BJ (cell line): ENCODE data around the gene TGM2. TPM values are rescaled to one million over a fixed set of nuclear protein-coding genes. Genes with fewer than 3 reads are reported as not detected.

Experiments used
- CTCF ChIA-PET: fragments of 350-600 bp; formaldehyde crosslinking; extraction: SDS; loops from one replicate; lab custom pipeline; 2021; ENCODE audit warnings: antibody characterized with exemption, inconsistent platforms; lab: Yijun Ruan, JAX
- POLR2A ChIA-PET: fragments of 300-600 bp; sonication (Branson Sonifier 250); formaldehyde crosslinking; extraction: SDS; loops from one replicate; lab custom pipeline; 2021; ENCODE audit warnings: antibody characterized with exemption; lab: Charles Lee
- DNase-seq: peaks from one replicate; pipeline ENCODE4 v3.0.0-alpha.2; 2011; ENCODE audit warnings: low read depth
- H3K27me3 ChIP-seq: 2 replicates; pipeline ENCODE4 v1.6.0; 2011; ENCODE audit warnings: low read length; ENCODE audit not compliant: control insufficient read depth, insufficient read depth
- H3K36me3 ChIP-seq: 2 replicates; pipeline ENCODE4 v1.5.1; 2011; ENCODE audit warnings: low read length; ENCODE audit not compliant: control insufficient read depth, insufficient read depth
- H3K4me3 ChIP-seq: 2 replicates; pipeline ENCODE4 v1.5.1; 2011; ENCODE audit warnings: low read depth, mild to moderate bottlenecking, control low read depth, low read length
- polyA plus RNA-seq: library from polyadenylated mRNA; depleted of rRNA; stranded (reverse); fragments of >200 nt; gene quantifications from 2 replicates; pipeline ENCODE4 v1.2.3, GENCODE V29; 2011
- TF ChIP-seq, protein P1 (sequence below): IDR thresholded peaks from 2 replicates; pipeline ENCODE4 v1.5.1; 2011; ENCODE audit warnings: low read depth, mild to moderate bottlenecking, control low read depth, inconsistent platforms, low read length, moderate library complexity; ENCODE audit not compliant: insufficient read depth

The TGM2 gene
- polyA plus RNA-seq, 1 experiment = 397 TPM

- TF ChIP-seq, protein P1, sequence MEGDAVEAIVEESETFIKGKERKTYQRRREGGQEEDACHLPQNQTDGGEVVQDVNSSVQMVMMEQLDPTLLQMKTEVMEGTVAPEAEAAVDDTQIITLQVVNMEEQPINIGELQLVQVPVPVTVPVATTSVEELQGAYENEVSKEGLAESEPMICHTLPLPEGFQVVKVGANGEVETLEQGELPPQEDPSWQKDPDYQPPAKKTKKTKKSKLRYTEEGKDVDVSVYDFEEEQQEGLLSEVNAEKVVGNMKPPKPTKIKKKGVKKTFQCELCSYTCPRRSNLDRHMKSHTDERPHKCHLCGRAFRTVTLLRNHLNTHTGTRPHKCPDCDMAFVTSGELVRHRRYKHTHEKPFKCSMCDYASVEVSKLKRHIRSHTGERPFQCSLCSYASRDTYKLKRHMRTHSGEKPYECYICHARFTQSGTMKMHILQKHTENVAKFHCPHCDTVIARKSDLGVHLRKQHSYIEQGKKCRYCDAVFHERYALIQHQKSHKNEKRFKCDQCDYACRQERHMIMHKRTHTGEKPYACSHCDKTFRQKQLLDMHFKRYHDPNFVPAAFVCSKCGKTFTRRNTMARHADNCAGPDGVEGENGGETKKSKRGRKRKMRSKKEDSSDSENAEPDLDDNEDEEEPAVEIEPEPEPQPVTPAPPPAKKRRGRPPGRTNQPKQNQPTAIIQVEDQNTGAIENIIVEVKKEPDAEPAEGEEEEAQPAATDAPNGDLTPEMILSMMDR = no peak
- H3K36me3 ChIP-seq = peaks cover 6% of the 10 kb centered on the region
- DNase-seq = no peak
- no peak overlapping the region for H3K4me3 ChIP-seq
- CTCF ChIA-PET = interaction anchor here (1.8 kb wide), 1 partner anchor 130 kb away, joined by 5 read pairs; no protein-coding TSS in a partner anchor
- no peaks in the 10 kb centered on the region for H3K27me3 ChIP-seq
- POLR2A ChIA-PET = no interaction called here
Measured at GRCh38 chr20:38091441-38092216, 73.4 kb downstream of the TGM2 start.

DNA sequence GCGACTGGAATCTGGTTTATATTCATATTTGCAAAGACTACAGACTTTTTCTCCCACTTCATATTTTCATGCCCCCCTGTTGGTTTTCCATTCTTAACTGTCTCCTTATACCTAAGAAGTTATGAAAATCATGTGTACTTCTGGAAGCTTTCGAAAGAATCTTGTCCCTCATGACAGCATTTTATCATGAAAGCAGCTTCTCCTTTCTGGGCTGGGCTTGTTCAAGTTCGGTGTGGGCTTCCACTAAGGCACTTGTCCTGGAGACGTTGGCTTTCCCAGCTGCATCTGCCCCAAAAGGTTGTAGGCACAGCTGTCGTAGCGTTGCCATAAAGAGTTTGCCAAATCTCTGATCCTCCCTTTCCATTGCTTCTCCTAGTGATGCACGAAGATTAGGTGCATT lies 75.0 kb downstream of the TGM2 start:
- DNase-seq = no peak
- Histone ChIP-seq H3K27me3 (no peaks in the 10 kb centered on the region), H3K4me3 (no peak overlapping the region), H3K36me3 (peaks cover 6% of the 10 kb centered on the region)
- TF ChIP-seq, protein P1 = no peak
- ChIA-PET POLR2A (no interaction called here), CTCF (interaction anchor here (1.0 to 2.0 kb wide), 3 partner anchors 17 to 78 kb away, joined by 3 to 12 read pairs (median 4); no protein-coding TSS in a partner anchor)

- H3K36me3 ChIP-seq = peaks cover 6% of the 10 kb centered on the region
- TF ChIP-seq, protein P1 = no peak
- no peak for DNase-seq
- H3K27me3 ChIP-seq = no peaks in the 10 kb centered on the region
- ChIA-PET CTCF (interaction anchor here (0.9 to 2.0 kb wide), 3 partner anchors 16 to 78 kb away, joined by 3 to 12 read pairs (median 4); no protein-coding TSS in a partner anchor), POLR2A (no interaction called here)
- no peak overlapping the region for H3K4me3 ChIP-seq
Measured at GRCh38 chr20:38089500-38089899, 75.6 kb downstream of the TGM2 start.

DNA sequence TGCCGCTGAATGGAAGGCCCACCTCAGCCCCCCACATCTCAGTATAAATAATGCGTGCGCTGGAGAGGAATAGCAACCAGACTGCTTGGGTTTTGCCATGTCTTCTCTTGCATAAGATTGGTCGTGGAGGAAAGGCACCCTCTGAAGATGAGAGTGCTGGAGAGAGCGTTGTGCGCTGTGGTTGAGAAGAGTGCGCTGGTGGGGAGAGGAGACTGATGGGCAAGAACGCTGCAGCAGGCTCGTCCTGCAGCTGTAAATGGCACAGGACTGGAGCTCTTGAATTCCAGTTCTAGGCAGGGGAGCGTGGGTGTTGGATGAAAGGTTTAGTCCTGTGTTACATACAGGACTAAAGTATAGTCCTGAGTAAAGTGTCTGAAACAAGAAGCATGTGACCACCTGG lies 80.0 kb downstream of the TGM2 start:
- Histone ChIP-seq H3K4me3 (no peak overlapping the region), H3K36me3 (peaks cover 2% of the 10 kb centered on the region), H3K27me3 (no peaks in the 10 kb centered on the region)
- TF ChIP-seq, protein P1 = no peak
- POLR2A ChIA-PET = interaction anchor here (0.6 kb wide), 1 partner anchor 341 kb away, joined by 7 read pairs; no protein-coding TSS in a partner anchor
- no peak for DNase-seq
- CTCF ChIA-PET = interaction anchor here (0.9 to 17.0 kb wide), 5 partner anchors 8 to 136 kb away, joined by 3 to 260 read pairs (median 8); partner anchors contain the start of gene TGM2

DNA sequence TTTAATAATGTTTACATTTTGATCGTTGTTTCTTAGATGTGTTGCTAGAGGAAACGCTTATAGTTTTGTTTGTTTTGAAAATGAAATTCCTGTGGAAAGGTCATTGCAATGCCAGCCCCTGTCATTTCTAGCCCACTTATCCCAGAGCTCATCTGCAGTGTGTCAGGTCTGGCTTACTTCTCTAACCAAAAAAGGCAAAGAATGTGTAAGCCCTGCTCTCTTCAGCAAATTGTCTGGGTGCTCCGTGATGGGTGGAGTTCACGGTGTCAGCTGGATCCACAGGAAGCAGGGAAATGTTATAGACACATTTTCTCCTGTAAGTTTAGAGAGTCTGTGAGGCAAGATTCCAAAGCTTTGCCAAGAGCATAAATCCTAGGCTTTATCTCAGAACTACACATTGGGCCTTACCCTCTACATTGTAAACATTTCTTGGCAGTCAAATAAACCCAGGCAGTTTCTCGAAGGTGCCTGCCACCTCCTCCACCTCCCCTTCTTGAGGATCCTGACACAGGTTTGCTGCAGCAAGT lies 80.6 kb downstream of the TGM2 start:
- H3K27me3 ChIP-seq = no peaks in the 10 kb centered on the region
- H3K4me3 ChIP-seq = no peak overlapping the region
- ChIA-PET POLR2A (interaction anchor here (0.6 kb wide), 1 partner anchor 342 kb away, joined by 7 read pairs; no protein-coding TSS in a partner anchor), CTCF (interaction anchor here (1.1 to 17.0 kb wide), 5 partner anchors 10 to 136 kb away, joined by 3 to 260 read pairs (median 8); partner anchors contain the start of gene TGM2)
- H3K36me3 ChIP-seq = no peaks in the 10 kb centered on the region; the same call in none of the 2 replicates
- DNase-seq = peak; percentile 62
- TF ChIP-seq, protein P1 = no peak
